Lower lobe of right lung (tissue), 2 donors: Measurements from ENCODE around the gene NCOA5. TPM values are rescaled to one million over a fixed set of nuclear protein-coding genes. Genes with fewer than 3 reads are reported as not detected.

ENCODE experiments used
- ATAC-seq, 2 donors: fragments of 200-7000 bp; cut with Tn5 transposase; one replicate each; pipeline ENCODE4 v1.9.1; 2020 to 2022; ENCODE audit warnings: mild to moderate bottlenecking in 2 of 2, moderate library complexity in 2 of 2
- DNase-seq: peaks from one replicate; pipeline ENCODE4 v3.0.0-alpha.2; 2020
- H3K27ac ChIP-seq: fragments of 200-600 bp; one replicate; pipeline ENCODE4 v1.8.0; 2022
- H3K27me3 ChIP-seq: fragments of 200-600 bp; one replicate; pipeline ENCODE4 v1.8.0; 2022; ENCODE audit warnings: low read depth
- H3K36me3 ChIP-seq: fragments of 200-600 bp; one replicate; pipeline ENCODE4 v1.8.0; 2022; ENCODE audit warnings: mild to moderate bottlenecking
- H3K4me1 ChIP-seq: fragments of 200-600 bp; one replicate; pipeline ENCODE4 v1.8.0; 2022
- H3K4me3 ChIP-seq: fragments of 200-600 bp; one replicate; pipeline ENCODE4 v1.8.0; 2022; ENCODE audit warnings: mild to moderate bottlenecking
- H3K9me3 ChIP-seq: fragments of 200-600 bp; one replicate; pipeline ENCODE4 v1.8.0; 2022
- CTCF ChIP-seq: fragments of 200-600 bp; IDR thresholded peaks from one replicate; pipeline ENCODE4 v1.8.0; 2022; ENCODE audit warnings: antibody characterized with exemption, mild to moderate bottlenecking
- intact Hi-C: fragments of 100-400 bp; cut with DNase I; formaldehyde crosslinking; loops from one replicate; pipeline ENCODE4 v1.11.0; 2022
- total RNA-seq: library from RNA; stranded (reverse); fragmentation: NEBNext Ultra II Directional; extraction: Animal tissue kit (Norgen Biotek cat#: 25700); gene quantifications from one replicate; pipeline ENCODE4 v1.2.1, GENCODE V29; 2021
- donor health status: DM: no; HTN: yes; CAD: no; lungs with severe emphysema.

The NCOA5 gene
- total RNA-seq, 1 donor from 2014 or later, result 29.4 TPM

GRCh38 chr20:46056027-46056833, 33.5 kb downstream of the NCOA5 start:
- peaks cover 43% of the 10 kb centered on the region for H3K4me1 ChIP-seq
- DNase-seq (no peak), ATAC-seq (no peak)
- peaks cover 13% of the 10 kb centered on the region for H3K36me3 ChIP-seq
- intact Hi-C loops, result no loop called here
- no peak overlapping the region for H3K27ac ChIP-seq
- peaks cover 31% of the 10 kb centered on the region for H3K27me3 ChIP-seq
- TF ChIP-seq CTCF, result no peak
- no peaks in the 10 kb centered on the region for H3K9me3 ChIP-seq
- no peak overlapping the region for H3K4me3 ChIP-seq

- ATAC-seq (no peak), DNase-seq (no peak)
- intact Hi-C loops, result no loop called here
- Histone ChIP-seq H3K36me3 (peaks cover 4% of the 10 kb centered on the region), H3K4me3 (no peak overlapping the region), H3K27ac (no peak overlapping the region), H3K27me3 (peaks cover 35% of the 10 kb centered on the region), H3K4me1 (peaks cover 34% of the 10 kb centered on the region), H3K9me3 (no peaks in the 10 kb centered on the region)
- no peak for TF ChIP-seq CTCF
These were observed 34.5 kb downstream of the NCOA5 start for GRCh38 chr20:46055269-46055668.

GRCh38 chr20:46054606-46055005, 35.2 kb downstream of the NCOA5 start:
- peaks cover 39% of the 10 kb centered on the region for H3K27me3 ChIP-seq
- no peak overlapping the region for H3K27ac ChIP-seq
- DNase-seq (no peak), ATAC-seq (no peak)
- peaks cover 27% of the 10 kb centered on the region for H3K4me1 ChIP-seq
- H3K9me3 ChIP-seq, result no peaks in the 10 kb centered on the region
- no peak for TF ChIP-seq CTCF
- no peaks in the 10 kb centered on the region for H3K36me3 ChIP-seq
- H3K4me3 ChIP-seq, result no peak overlapping the region
- intact Hi-C loops, result no loop called here

- no peak overlapping the region for H3K27ac ChIP-seq
- no peak for DNase-seq
- no peak for ATAC-seq
- peaks cover 15% of the 10 kb centered on the region for H3K4me1 ChIP-seq
- H3K36me3 ChIP-seq, result no peaks in the 10 kb centered on the region
- H3K4me3 ChIP-seq, result no peak overlapping the region
- H3K9me3 ChIP-seq, result no peaks in the 10 kb centered on the region
- intact Hi-C loops, result no loop called here
- peaks cover 35% of the 10 kb centered on the region for H3K27me3 ChIP-seq
- TF ChIP-seq CTCF, result no peak
These were observed 36.3 kb downstream of the NCOA5 start for GRCh38 chr20:46053416-46053815.

GRCh38 chr20:46051556-46052308, 38.0 kb downstream of the NCOA5 start:
- H3K27ac ChIP-seq, result no peak overlapping the region
- intact Hi-C loops, result no loop called here
- no peak for DNase-seq
- H3K27me3 ChIP-seq, result peaks cover 24% of the 10 kb centered on the region
- no peak for TF ChIP-seq CTCF
- H3K4me3 ChIP-seq, result no peak overlapping the region
- H3K4me1 ChIP-seq, result no peaks in the 10 kb centered on the region
- H3K36me3 ChIP-seq, result no peaks in the 10 kb centered on the region
- no peaks in the 10 kb centered on the region for H3K9me3 ChIP-seq
- no peak for ATAC-seq
